NK-92 (cell line): ENCODE results near the gene EPHA3.
"Not testable (repeated sequence)": the region's sequence is repeated elsewhere in the genome, so short reads cannot be mapped to it uniquely, and the experiment has no call there.

ENCODE experiments used
- DNase-seq: peaks from one replicate; lab custom pipeline; 2025; ENCODE audit not compliant: unreplicated experiment; lab: John Stamatoyannopoulos, UW

Gene EPHA3

GRCh38 chr3:89280301-89280700, 172.9 kb downstream of the EPHA3 start:
- no peak for DNase-seq

GRCh38 chr3:89280822-89281365, 173.5 kb downstream of the EPHA3 start:
- DNase-seq: no peak

- no peak for DNase-seq
Observed at GRCh38 chr3:89287902-89288508, 180.6 kb downstream of the EPHA3 start.

- no peak for DNase-seq
Observed at GRCh38 chr3:89289574-89290190, 182.3 kb downstream of the EPHA3 start.

- DNase-seq: no peak
Observed at GRCh38 chr3:89297199-89297598, 189.8 kb downstream of the EPHA3 start.

- DNase-seq: no peak
Observed at GRCh38 chr3:89300526-89300925, 193.1 kb downstream of the EPHA3 start.

GRCh38 chr3:89300981-89301380, 193.6 kb downstream of the EPHA3 start:
- no peak for DNase-seq

GRCh38 chr3:89303701-89304100, 196.3 kb downstream of the EPHA3 start:
- no peak for DNase-seq

- DNase-seq: no peak
Observed at GRCh38 chr3:89306540-89306939, 199.1 kb downstream of the EPHA3 start.

GRCh38 chr3:89311581-89311980, 204.2 kb downstream of the EPHA3 start:
- no peak for DNase-seq

- no peak for DNase-seq
Observed at GRCh38 chr3:89312141-89312540, 204.7 kb downstream of the EPHA3 start.

GRCh38 chr3:89314454-89315098, 207.2 kb downstream of the EPHA3 start:
- DNase-seq: no peak

- no peak for DNase-seq
Observed at GRCh38 chr3:89315750-89316470, 208.5 kb downstream of the EPHA3 start.

- DNase-seq: no peak
Observed at GRCh38 chr3:89320186-89320585, 212.8 kb downstream of the EPHA3 start.

- no peak for DNase-seq
Observed at GRCh38 chr3:89326997-89327396, 219.6 kb downstream of the EPHA3 start.

- DNase-seq: no peak
Observed at GRCh38 chr3:89332386-89332785, 225.0 kb downstream of the EPHA3 start.

- DNase-seq: no peak
Observed at GRCh38 chr3:89332793-89333192, 225.4 kb downstream of the EPHA3 start.

- DNase-seq: no peak
Observed at GRCh38 chr3:89335693-89336092, 228.3 kb downstream of the EPHA3 start.

GRCh38 chr3:89340408-89340807, 233.0 kb downstream of the EPHA3 start:
- no peak for DNase-seq

GRCh38 chr3:89344076-89344475, 236.7 kb downstream of the EPHA3 start:
- DNase-seq: no peak

GRCh38 chr3:89350935-89351334, 243.5 kb downstream of the EPHA3 start:
- not testable (repeated sequence) for DNase-seq

GRCh38 chr3:89353465-89353864, 246.0 kb downstream of the EPHA3 start:
- DNase-seq: no peak
